ENCODE data around the gene HTR5A. TPM values are rescaled to one million over a fixed set of nuclear protein-coding genes. Genes with fewer than 3 reads are reported as not detected.

Gene HTR5A
- total and polyA plus RNA-seq, 2 of the 13 experiments (the other 11 are each of a cell fraction or from before 2014, with no cell fraction given) = not detected

GRCh38 chr7:155109121-155109520 lies 39.0 kb downstream of the HTR5A start (continued):
- TF ChIP-seq ZNF232 (CRISPR knock-in tag; IDR thresholded peaks at IDR 0.05; ENCODE audit: borderline replicate concordance) = no peak
- TF ChIP-seq ZHX2 (IDR thresholded peaks at IDR 0.05; ENCODE audit: low read depth) = no peak
- TF ChIP-seq ZHX2 (CRISPR knock-in tag; IDR thresholded peaks at IDR 0.05; ENCODE audit: borderline replicate concordance) = no peak
- no peak for TF ChIP-seq ZSCAN20 (CRISPR knock-in tag; IDR thresholded peaks at IDR 0.05; ENCODE audit: borderline replicate concordance)
- TF ChIP-seq ZFAT (CRISPR knock-in tag; conservative IDR thresholded peaks at IDR 0.05) = no peak
- no peak for TF ChIP-seq ZNF883 (CRISPR knock-in tag; IDR thresholded peaks at IDR 0.05; ENCODE audit: not compliant biosample characterization)
- TF ChIP-seq THAP11 (CRISPR knock-in tag; IDR thresholded peaks at IDR 0.05) = no peak

GRCh38 chr7:155115288-155115687 lies 45.2 kb downstream of the HTR5A start:
- no peak overlapping the region for H3K4me3 ChIP-seq (replicated peaks in 1 of 3; ENCODE audit: insufficient read depth in 1 of 3, low read depth in 2 of 3, low read length in 3 of 3)
- no peaks in the 10 kb centered on the region for H3K4me1 ChIP-seq (ENCODE audit: insufficient read depth, low read length)
- H3K4me2 ChIP-seq (ENCODE audit: low read depth, low read length) = no peak overlapping the region
- WGBS (ENCODE audit: low lambda C conversion rate) = 4% methylated on average over 4 of the region's 5 CpGs
- H3K27ac ChIP-seq (ENCODE audit: extremely low read length, insufficient read depth, low read length) = no peak overlapping the region
- no peaks in the 10 kb centered on the region for H3K36me3 ChIP-seq (replicated peaks in 1 of 2; ENCODE audit: control insufficient read depth in 1 of 2, insufficient read depth in 2 of 2, low read length in 2 of 2)
- no peaks in the 10 kb centered on the region for H4K20me1 ChIP-seq (ENCODE audit: insufficient read depth, low read length)
- DNase-seq (ENCODE audit: low spot score) = no peak
- H3K9me3 ChIP-seq (ENCODE audit: low read length) = peaks cover 10% of the 10 kb centered on the region
- H3K27me3 ChIP-seq (ENCODE audit: control insufficient read depth in 1 of 2, insufficient read depth in 2 of 2, low read length in 2 of 2) = peaks cover 0 to 31% of the 10 kb centered on the region in 2 experiments; a peak in 1 of 5 replicates
- intact Hi-C loops (cut with micrococcal nuclease; ENCODE audit: unreplicated experiment) (no loop called here), in situ Hi-C loops (cut with HindIII; ENCODE audit: extremely low pct_ligation_motif_present, low pct_unique_long_range_greater_than_20kb) (no loop called here)
- H3K9ac ChIP-seq (ENCODE audit: insufficient read depth, low read depth, low read length) = no peak overlapping the region
- ATAC-seq = no peak
- no peak for FAIRE-seq
- no TSS peak for BruUV-seq (replicated peaks)
- no peak overlapping the region for H2AFZ ChIP-seq (ENCODE audit: low read length)
- no peaks in the 10 kb centered on the region for H3K79me2 ChIP-seq (ENCODE audit: insufficient read depth, low read length)
- ChIA-PET POLR2A (no interaction called here), CTCF (ENCODE audit: low intra/inter-chr PET ratio, low total read pairs) (no interaction called here)
- TF ChIP-seq U2AF2 (IDR thresholded peaks at IDR 0.05; ENCODE audit: low read depth, low read length) (no peak), SALL2 (CRISPR knock-in tag; IDR thresholded peaks at IDR 0.05) (no peak), PBX2 (CRISPR knock-in tag; IDR thresholded peaks at IDR 0.05) (no peak), SMAD9 (CRISPR knock-in tag; IDR thresholded peaks at IDR 0.05) (no peak), HNRNPL (IDR thresholded peaks at IDR 0.05; ENCODE audit: low read depth, low read length) (no peak), POLR2A (IDR thresholded peaks at IDR 0.05; ENCODE audit: insufficient read depth in 1 of 2, low read depth in 2 of 2, low read length in 2 of 2) (no peak), ZFP41 (CRISPR knock-in tag; IDR thresholded peaks at IDR 0.05; ENCODE audit: borderline replicate concordance) (no peak), REL (CRISPR knock-in tag; conservative IDR thresholded peaks at IDR 0.05) (no peak), ATF2 (CRISPR knock-in tag; IDR thresholded peaks at IDR 0.05) (no peak), ZNF576 (CRISPR knock-in tag; IDR thresholded peaks at IDR 0.05) (no peak)
